Inferior parietal cortex (tissue), 1 donor: Measurements from ENCODE around the gene ING1.
"Not testable (repeated sequence)": the region's sequence is repeated elsewhere in the genome, so short reads cannot be mapped to it uniquely, and the experiment has no call there.

Source experiments
- DNase-seq: peaks from one replicate; pipeline ENCODE4 v3.0.0-alpha.2; 2016; ENCODE audit errors: extremely low spot score

Gene ING1

DNA sequence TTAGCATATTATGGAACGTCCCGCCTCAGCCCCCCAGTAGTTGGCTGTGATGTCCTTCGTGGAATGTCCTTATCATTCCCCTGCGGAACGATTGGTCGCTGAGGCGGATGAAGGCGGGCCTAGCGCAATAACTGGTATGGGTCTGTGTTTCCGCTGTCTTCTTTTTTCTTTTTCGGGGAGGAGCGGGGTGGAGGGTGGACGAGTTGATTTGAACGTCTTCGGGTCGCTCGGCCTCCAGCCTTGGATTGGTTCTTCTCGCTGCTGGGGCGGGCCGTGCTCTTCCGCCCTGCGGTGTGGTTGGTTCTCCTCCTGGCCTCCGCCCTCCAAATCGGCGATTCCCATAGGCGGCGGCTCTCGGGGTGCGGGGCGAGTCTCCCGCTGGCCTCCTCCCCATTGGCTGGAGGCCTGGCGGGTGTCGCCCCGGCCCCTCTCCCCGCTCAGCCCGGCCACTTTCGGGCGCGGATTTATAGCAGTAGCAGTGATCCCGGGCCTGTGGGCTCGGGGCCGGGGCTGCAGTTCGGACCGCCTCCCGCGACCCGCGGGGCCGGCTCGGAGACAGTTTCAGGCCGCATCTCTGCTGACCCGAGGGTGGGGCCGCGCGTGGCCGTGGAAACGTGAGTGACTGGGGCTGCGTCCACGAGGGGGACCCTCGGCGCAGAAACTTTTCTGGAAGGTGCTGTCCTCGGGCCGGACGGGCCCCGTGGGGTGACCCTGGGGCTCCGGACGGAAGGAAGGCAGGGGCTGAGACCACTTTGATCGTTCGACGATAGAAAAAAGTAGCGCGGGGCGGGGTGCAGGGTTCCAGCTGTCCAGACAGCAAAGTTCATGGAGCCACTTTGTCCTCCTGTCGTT is 2.1 kb downstream of the ING1 start:
- peak; percentile 99 for DNase-seq

- no peak for DNase-seq
Measured at GRCh38 chr13:110716247-110716515, 2.7 kb downstream of the ING1 start.

GRCh38 chr13:110719036-110719710 is 5.7 kb downstream of the ING1 start:
- DNase-seq: no peak

DNA sequence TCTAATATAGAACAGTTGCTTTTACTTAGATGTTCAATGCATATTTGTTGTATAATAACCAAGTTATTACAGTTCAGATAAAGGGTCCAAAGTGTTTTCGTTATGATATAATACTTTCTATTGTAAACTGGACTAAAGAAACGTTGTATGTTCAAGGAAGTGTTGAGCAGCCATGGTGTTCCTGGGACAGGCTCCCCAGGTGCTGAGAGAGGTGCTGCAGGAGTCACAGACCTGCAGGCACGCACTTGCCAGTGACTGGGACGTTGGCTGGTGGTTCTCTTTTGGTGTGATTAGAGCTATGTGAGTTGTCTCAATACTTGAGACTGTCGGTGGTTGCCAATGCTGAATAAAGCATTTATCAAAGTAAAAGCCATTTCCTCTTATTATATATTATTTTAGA is 9.5 kb downstream of the ING1 start:
- DNase-seq: no peak

DNA sequence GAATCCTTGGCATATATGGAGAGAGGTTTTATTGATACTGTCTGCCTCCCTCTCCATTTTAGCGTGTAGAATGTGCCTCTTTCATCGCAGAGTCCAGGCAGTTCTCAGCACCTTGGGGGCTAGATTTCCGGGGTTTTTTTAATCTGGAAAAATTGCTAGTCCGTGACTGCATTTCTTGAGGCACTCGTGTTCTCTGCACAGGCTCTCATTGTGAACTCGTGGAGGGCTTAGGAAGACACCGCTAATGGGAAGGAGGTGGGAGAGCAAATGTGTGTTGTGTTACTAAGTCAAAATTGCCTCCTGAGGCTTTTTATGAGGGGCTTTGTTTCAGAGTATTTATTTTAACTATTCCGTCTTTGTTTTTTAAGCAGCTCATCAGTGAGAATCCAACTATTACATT is 10.1 kb downstream of the ING1 start:
- DNase-seq: no peak

DNA sequence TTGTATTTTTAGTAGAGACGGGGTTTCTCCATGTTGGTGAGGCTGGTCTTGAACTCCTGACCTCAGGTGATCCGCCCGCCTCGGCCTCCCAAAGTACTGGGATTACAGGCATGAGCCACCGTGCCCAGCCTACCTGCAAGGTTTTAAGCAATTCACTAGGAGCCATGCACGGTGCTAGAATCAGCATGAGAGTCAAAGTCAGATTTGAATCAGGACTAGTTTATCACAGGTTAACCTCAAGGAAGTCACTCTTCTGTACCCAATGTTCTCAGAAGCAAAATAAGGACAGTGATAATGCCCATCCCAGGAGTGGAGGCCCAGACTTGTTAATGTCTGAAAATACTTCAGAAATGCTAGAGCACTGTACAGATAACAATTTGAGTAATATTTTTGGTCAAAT is 12.7 kb downstream of the ING1 start:
- not testable (repeated sequence) for DNase-seq

- DNase-seq: no peak
Measured at GRCh38 chr13:110726726-110727125, 13.2 kb downstream of the ING1 start.

- DNase-seq: no peak
Measured at GRCh38 chr13:110731072-110731471, 17.6 kb downstream of the ING1 start.

GRCh38 chr13:110734561-110734960 is 21.1 kb downstream of the ING1 start:
- no peak for DNase-seq

DNA sequence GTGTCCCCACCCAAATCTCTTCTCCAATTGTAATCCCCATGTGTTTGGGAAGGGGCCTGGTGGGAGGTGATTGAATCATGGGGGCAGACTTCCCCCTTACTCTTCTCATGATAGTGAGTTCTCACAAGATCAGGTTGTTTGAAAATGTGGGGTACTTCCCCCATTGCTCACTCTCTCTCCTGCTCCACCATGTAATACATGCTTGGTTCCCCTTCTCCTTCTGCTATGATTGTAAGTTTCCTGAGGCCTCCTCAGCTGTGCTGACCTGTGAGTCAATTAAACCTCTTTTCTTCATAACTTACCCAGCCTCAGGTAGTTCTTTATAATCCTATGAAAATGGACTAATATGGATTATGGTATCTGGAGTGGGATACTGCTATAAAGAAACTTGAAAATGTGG is 24.1 kb downstream of the ING1 start:
- no peak for DNase-seq

GRCh38 chr13:110743687-110744086 is 30.2 kb downstream of the ING1 start:
- no peak for DNase-seq

- no peak for DNase-seq
Measured at GRCh38 chr13:110746438-110746837, 32.9 kb downstream of the ING1 start.

GRCh38 chr13:110748271-110748670 is 34.8 kb downstream of the ING1 start:
- DNase-seq: no peak

GRCh38 chr13:110756219-110756631 is 42.7 kb downstream of the ING1 start:
- DNase-seq: no peak

DNA sequence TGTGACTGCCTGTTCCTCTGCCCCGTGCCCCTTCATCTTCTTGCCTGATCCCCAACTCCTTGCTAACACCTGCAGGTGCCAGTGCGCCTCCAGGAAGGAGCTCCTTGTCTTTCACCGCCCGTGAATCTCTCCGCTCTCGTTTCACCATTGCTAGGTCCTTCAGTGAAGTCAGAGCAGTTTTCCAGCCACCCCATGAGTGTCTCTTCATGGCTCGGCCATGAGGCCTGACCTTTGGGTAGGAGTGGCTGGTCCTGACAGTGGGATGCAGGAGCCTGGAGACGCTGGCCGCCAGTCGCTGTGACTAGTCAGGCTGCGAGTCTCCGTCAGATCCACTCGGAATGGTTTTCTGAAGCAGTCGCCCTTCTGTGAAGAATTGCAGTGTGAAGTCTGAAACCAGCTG is 43.8 kb downstream of the ING1 start:
- DNase-seq: no peak

GRCh38 chr13:110758195-110758805 is 44.8 kb downstream of the ING1 start:
- no peak for DNase-seq

DNA sequence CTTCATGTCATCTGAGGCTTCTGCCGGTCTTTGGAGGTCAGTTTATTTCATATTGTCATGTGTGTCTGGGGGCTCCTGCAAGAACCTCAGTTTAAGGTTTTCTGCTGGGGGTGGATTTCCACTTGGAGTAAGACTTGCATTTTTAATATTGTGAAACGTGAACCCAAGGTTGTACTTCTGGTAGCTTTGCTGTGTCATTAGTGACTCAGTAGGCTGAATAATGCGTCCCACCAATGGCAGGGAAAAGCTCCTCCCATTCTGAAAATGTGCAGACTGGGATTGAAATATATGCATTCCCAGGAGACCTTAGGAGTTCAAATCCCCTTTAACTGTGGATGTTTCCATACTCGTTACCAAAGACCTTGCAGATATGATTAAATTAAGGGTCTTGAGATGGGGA is 46.2 kb downstream of the ING1 start:
- DNase-seq: no peak

- no peak for DNase-seq
Measured at GRCh38 chr13:110760611-110761010, 47.1 kb downstream of the ING1 start.

DNA sequence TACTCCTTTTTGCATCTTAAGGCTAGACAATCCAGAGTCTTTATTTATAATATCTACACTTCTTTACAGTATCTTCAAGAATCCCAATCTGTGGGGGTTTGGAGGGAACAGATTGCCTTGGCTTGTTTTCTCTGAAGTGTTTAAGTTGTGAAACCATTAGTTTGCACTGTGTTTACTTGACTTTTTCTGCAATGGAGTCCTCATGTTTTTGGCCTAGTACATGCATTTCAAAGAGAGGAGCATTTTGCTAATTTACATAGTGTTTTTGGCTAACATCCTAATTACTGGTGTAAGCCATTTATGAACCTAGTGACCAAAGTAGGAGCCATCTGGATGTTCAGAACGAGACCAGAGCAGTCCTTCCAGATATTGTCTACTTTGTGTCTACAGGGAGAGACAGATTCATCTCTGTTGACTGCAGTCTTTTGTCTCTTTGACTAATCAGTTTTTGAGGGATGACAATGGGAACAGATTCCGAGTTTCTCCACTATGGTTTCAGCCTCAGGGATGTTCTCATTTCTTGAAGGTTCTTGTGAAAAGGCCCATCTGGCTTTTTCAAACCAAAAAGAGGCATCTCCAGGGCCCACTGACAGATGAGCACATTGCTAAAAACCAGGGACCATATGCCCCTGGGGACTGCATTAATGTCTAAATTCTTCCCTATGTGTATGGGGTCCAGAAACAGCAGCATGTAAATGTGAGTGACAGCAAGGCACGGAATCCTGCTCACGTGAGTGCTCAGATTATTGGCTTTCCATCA is 53.4 kb downstream of the ING1 start:
- peak; percentile 3 for DNase-seq

- no peak for DNase-seq
Measured at GRCh38 chr13:110767476-110767875, 54.0 kb downstream of the ING1 start.

DNA sequence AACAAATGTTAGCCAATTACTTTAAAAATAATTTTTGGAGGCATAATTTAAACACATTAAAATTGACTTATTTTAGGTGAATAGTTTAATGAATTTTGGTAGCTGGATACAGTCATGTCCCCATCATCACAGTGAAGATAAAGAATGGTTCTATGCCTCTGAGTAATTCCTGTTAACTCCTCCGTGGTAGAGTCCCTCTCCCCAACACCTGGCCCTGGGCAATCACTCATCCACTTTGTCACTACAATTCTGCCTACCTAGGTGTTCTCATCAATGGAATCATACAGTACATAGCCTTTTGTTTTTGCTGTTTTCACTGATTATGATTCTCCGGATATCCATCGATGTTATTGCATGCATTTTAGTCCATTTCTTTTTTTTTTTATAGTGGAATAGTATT is 55.6 kb downstream of the ING1 start:
- DNase-seq: no peak

DNA sequence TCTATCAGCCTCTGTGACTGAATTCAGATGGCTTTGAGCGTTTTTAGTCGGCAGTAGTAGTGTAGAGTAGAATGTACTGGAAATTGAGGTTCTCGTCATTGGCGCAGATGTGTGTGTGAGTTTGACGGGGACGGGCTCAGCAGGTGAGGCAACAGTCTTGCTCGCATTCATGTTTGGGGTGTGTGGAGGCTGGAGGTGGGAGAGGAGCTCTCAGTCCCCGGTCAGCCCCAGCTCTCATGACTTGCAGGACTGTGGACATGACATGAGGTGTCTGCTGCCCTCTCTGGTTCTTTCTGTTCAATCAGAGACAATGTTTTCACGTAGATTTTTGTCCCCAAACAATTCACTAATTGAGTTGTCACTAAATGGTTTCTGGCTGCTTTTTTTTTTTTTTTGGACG is 57.2 kb downstream of the ING1 start:
- DNase-seq: no peak
